HG03175 (cell line): ENCODE results near the gene KIAA1217.
"Not testable (repeated sequence)": the region's sequence is repeated elsewhere in the genome, so short reads cannot be mapped to it uniquely, and the experiment has no call there.

Experiments used
- ATAC-seq: cut with Tn5 transposase; IDR thresholded peaks from one replicate; pipeline ENCODE4 v1.9.1; 2021; ENCODE audit warnings: mild to moderate bottlenecking, moderate library complexity; ENCODE audit not compliant: unreplicated experiment

The KIAA1217 gene

GRCh38 chr10:24438800-24439199, 229.9 kb downstream of the KIAA1217 start:
- no peak for ATAC-seq

GRCh38 chr10:24439935-24440334, 231.0 kb downstream of the KIAA1217 start:
- no peak for ATAC-seq

- ATAC-seq: no peak
These were observed 232.2 kb downstream of the KIAA1217 start for GRCh38 chr10:24440817-24441797.

GRCh38 chr10:24442234-24442633, 233.3 kb downstream of the KIAA1217 start:
- no peak for ATAC-seq

GRCh38 chr10:24442641-24443174, 233.8 kb downstream of the KIAA1217 start:
- ATAC-seq: not testable (repeated sequence)

GRCh38 chr10:24444337-24444736, 235.4 kb downstream of the KIAA1217 start:
- ATAC-seq: no peak

DNA sequence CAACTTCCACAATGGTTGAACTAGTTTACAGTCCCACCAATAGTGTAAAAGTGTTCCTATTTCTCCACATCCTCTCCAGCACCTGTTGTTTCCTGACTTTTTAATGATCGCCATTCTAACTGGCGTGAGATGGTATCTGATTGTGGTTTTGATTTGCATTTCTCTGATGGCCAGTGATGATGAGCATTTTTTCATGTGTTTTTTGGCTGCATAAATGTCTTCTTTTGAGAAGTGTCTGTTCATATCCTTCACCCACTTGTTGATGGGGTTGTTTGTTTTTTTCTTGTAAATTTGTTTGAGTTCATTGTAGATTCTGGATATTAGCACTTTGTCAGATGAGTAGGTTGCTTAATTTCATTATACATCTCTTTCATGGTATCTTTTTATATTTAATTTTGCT, 237.0 kb downstream of the KIAA1217 start:
- not testable (repeated sequence) for ATAC-seq

GRCh38 chr10:24446739-24447138, 237.8 kb downstream of the KIAA1217 start:
- ATAC-seq: no peak

DNA sequence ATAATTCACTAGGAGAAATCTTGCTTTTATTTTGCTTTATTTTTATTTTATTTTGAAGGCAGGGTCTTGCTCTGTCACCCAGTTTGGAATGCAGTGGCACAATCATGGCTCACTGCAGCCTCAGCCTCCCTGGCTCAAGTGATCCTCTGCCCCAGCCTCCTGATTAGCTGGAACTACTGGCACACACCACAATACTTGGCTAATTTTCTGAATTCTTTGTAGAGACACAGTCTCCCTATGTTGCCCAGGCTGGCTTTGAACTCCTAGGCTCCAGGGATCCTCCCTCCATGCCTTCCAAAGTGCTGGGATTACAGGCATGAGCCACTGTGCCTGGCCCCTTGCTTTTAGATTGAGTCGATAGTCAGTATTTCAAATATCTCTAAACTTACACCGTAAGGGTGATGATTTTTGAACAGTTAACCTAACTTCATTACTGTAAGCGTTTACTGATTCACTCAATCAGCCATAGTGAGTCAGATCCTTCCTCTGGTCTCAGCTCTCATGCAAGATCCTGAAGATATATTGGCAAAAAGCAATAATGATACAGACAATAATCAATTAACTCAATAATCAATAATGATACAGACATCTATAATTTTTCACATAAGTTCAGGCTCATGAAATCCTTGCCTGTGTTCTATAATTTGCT, 239.5 kb downstream of the KIAA1217 start:
- no peak for ATAC-seq

GRCh38 chr10:24449321-24449740, 240.4 kb downstream of the KIAA1217 start:
- peak; percentile 62 for ATAC-seq

GRCh38 chr10:24449769-24450310, 240.9 kb downstream of the KIAA1217 start:
- ATAC-seq: no peak

DNA sequence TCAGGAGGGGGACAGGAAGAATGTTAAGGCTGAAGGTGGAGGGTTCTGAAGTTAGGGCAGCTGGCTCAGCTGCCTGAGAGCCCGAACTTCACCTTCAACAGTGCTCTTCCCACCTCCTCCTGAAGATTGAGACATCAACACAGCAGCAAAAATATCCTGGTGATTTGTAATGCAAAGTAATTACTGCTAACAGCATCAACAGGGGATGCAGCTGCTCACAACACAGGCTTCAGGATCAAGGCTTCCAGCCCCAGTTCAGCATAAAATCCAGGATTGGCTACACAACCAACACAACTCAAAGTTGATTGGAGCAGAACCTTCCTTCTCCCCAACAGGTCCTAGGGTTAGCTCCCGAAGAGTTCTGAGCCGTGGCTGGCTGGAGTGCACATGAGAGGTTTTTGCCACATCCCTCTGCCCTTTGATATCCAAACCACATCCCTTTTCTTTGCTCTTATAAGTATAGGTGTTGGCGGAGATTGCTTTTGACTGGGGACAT, 242.4 kb downstream of the KIAA1217 start:
- no peak for ATAC-seq

DNA sequence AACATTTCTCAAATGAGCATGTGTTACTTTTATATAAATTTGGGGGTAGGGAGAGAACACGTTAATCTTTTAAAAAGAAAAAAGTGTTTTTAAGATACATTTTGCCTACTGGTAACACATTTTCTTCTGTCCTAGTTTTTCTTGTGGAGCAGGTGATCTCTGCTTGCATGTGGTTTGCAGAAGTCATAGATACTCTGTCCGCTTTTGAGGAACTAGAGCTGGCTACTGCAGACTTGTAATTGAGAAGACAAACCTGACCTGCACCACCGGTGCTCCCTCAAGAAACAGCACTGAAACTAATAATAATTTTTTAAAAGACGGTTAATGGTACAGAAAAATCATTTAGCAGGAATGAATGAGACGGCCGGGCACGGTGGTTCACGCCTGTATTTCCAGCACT, 243.1 kb downstream of the KIAA1217 start:
- ATAC-seq: no peak

- ATAC-seq: no peak
These were observed 244.5 kb downstream of the KIAA1217 start for GRCh38 chr10:24453404-24453830.

DNA sequence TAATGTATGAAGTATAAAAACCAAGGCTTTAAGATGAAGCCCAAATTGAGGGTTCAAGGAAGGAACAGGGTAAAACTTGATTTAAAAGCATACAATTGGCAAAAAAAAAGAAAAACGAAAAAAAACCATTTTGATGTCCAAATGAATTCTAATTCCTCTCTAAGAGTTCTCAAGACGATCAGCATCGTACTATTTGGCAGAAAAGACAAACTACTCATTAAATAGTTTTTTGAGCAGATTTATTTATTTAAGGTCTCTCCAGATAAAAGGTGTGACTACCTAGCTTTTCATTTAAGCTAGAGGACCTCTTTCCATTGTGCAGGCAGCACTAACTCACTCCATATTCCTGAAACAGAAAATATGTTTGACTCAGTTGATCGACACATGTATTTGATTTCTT, 245.0 kb downstream of the KIAA1217 start:
- ATAC-seq: no peak

- ATAC-seq: no peak
These were observed 246.5 kb downstream of the KIAA1217 start for GRCh38 chr10:24455447-24455846.

GRCh38 chr10:24456322-24456721, 247.4 kb downstream of the KIAA1217 start:
- no peak for ATAC-seq

- ATAC-seq: no peak
These were observed 248.9 kb downstream of the KIAA1217 start for GRCh38 chr10:24457661-24458318.

GRCh38 chr10:24459836-24460235, 250.9 kb downstream of the KIAA1217 start:
- no peak for ATAC-seq

- ATAC-seq: no peak
These were observed 253.4 kb downstream of the KIAA1217 start for GRCh38 chr10:24462291-24462813.
